D721Med (cell line): ENCODE results near the gene BICC1.

Experiments used
- DNase-seq: peaks from one replicate; pipeline ENCODE4 v3.0.0; 2011; ENCODE audit warnings: low spot score; ENCODE audit not compliant: insufficient read length
- FAIRE-seq: peaks from 2 replicates; lab custom pipeline; 2011; peaks lifted over from hg19 to GRCh38; lab: Jason Lieb, UNC
- CTCF ChIP-seq: IDR thresholded peaks from 2 replicates; pipeline ENCODE4 v1.5.1; 2012; ENCODE audit warnings: mild to moderate bottlenecking, control low read depth; ENCODE audit not compliant: insufficient read depth; ENCODE audit errors: missing control alignments

The BICC1 gene

DNA sequence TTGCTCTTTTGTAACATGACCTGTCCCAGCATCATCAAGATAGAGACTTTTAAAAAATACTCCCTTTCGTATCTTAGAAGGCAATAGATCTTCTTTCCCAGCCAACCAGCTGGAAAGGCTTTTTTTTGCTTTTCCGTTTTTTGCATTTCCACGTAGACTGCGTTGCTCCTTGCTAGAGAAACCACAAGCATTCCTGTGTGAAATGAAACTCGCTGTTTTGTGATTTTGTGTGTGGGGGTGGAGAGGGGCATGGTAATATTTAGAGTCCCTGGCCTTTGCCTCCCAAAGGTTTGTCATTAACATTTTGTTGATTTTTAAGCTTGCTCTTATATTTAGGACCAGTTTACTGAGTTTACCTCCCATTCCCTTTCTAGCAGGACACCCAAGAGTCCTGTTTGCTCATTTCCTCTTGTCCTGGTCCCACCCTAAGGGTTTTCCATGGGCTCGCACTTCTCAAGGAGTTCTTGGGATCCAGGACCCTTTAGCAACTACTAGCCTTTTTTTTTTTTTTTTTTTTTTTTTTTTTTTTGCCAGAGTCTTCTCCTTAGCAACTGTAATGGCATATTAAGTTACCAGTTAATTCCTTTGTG lies 243.6 kb downstream of the BICC1 start:
- TF ChIP-seq CTCF, result no peak
- FAIRE-seq, result no peak
- no peak for DNase-seq

DNA sequence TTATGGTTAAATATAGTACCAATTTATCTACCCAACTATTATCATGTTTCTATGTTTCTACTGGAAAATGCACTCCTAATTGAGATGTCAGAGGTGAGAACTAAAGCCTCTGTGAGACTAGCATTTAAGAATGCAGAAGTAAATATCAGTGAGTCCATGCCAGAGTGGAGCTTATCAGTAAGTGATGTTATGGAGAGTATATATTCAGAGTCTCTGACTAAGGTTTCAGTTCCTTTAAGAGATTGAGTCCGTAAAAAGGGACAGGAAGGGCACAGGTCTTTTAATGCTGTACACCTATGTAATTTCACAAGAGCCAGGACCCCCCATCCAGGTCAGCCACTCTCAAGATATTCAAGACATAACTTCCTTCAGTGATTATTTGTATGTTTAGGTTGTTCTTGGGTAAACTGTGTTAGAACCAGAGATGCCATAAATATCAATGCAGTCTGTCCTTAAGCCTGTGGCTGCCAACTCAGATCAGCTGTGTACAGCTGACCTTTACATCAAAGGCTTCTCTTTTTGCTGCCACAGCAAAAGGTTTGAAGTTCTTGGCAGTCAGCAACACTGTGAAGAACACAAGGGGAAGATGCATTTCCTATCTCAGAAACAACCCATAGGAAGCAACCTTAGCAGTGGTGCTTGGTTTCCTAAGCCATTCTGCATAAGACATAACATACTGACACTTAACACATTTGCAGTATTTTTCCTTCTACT lies 244.8 kb downstream of the BICC1 start:
- TF ChIP-seq CTCF, result no peak
- no peak for FAIRE-seq
- no peak for DNase-seq

DNA sequence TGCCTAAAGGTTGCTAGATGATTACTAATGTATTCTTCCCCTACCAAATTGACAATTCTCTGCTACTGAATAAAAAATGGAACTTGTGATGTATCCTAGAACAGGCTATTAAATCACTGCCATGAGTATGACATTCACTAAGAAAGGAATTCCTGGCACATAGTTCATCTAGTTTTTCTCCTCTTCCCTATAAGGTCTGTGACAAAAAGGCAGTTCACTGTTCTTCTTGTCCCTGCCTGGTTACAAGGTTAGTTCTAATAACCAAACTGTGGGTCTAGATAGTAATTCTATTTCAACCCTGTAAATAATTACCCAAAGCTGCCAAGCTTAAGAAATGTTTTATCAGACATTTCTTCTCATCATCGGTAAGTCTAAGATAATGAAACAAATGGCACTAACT lies 245.6 kb downstream of the BICC1 start:
- no peak for TF ChIP-seq CTCF
- DNase-seq (no peak), FAIRE-seq (no peak)

GRCh38 chr10:58764087-58764747 lies 251.5 kb downstream of the BICC1 start:
- no peak for DNase-seq
- FAIRE-seq, result no peak
- TF ChIP-seq CTCF, result no peak

- FAIRE-seq (no peak), DNase-seq (no peak)
- no peak for TF ChIP-seq CTCF
These were observed 253.2 kb downstream of the BICC1 start for GRCh38 chr10:58765910-58766309.

DNA sequence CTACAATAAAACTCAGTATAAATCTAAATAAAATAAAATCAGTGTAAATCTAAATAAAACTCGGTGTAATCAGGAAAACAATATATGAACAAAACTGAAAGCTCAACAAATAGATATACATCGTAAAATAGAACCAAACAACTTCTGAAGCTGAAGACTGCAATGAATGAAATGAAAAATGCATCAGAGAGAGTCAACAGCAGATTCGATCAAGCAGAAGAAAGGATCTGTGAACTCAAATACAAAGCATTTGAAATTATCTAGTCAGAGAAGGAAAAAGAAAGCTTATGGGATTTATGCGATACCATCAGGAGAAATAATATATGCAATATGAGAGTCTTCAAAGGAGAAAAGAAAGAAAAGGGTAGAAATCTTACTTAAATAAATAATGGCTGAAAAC lies 255.0 kb downstream of the BICC1 start:
- DNase-seq (no peak), FAIRE-seq (no peak)
- no peak for TF ChIP-seq CTCF

DNA sequence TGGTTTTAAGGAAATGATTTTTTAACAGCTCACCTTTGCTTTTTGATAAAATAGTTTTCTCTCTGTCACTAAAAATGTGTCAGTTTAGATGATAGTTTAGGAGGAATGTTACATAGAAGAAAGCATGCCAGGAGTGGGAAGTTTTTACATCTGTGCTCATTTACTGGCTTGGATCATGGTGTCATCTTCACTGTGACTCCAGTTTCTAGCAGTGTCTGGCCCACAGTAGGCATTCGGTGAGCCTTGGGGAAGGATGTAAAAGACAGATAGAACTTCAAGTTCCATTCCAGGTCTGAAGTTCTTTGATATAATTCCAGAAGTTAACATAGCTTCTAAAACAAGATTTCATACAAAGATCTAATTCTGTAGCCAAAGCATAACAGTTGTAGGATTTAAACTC lies 259.2 kb downstream of the BICC1 start:
- FAIRE-seq, result no peak
- TF ChIP-seq CTCF, result no peak

More for the DNA sequence above, 259.2 kb downstream of the BICC1 start:
- DNase-seq, result no peak
